ENCODE measurements around the gene ITPKB. TPM values are rescaled to one million over a fixed set of nuclear protein-coding genes. Genes with fewer than 3 reads are reported as not detected.
"Not testable (repeated sequence)": the region's sequence is repeated elsewhere in the genome, so short reads cannot be mapped to it uniquely, and the experiment has no call there.

ITPKB gene
- total RNA-seq, 1 donor from 2014 or later: 24.8 TPM

GRCh38 chr1:226762988-226763904 is 24.2 kb upstream of the ITPKB start:
- DNase-seq (ENCODE audit: missing footprints) (no peak), ATAC-seq (no peak)
- intact Hi-C loops (cut with DNase I): no loop called here

GRCh38 chr1:226762055-226762454 is 23.0 kb upstream of the ITPKB start:
- intact Hi-C loops (cut with DNase I): no loop called here
- ATAC-seq: no peak
- no peak for DNase-seq (ENCODE audit: missing footprints)

GRCh38 chr1:226761322-226761721 is 22.2 kb upstream of the ITPKB start:
- ATAC-seq (no peak), DNase-seq (ENCODE audit: missing footprints) (no peak)
- intact Hi-C loops (cut with DNase I): no loop called here

- DNase-seq (ENCODE audit: missing footprints) (no peak), ATAC-seq (no peak)
- intact Hi-C loops (cut with DNase I): no loop called here
These were observed 15.9 kb upstream of the ITPKB start for GRCh38 chr1:226754793-226755533.

- intact Hi-C loops (cut with DNase I): no loop called here
- ATAC-seq: no peak
- no peak for DNase-seq (ENCODE audit: missing footprints)
These were observed 15.0 kb upstream of the ITPKB start for GRCh38 chr1:226754097-226754496.

GRCh38 chr1:226751703-226752102 is 12.6 kb upstream of the ITPKB start:
- DNase-seq (ENCODE audit: missing footprints) (no peak), ATAC-seq (no peak)
- intact Hi-C loops (cut with DNase I): no loop called here

- no peak for ATAC-seq
- DNase-seq (ENCODE audit: missing footprints): no peak
- intact Hi-C loops (cut with DNase I): no loop called here
These were observed 12.1 kb upstream of the ITPKB start for GRCh38 chr1:226751214-226751613.

- DNase-seq (ENCODE audit: missing footprints): no peak
- intact Hi-C loops (cut with DNase I): no loop called here
- ATAC-seq: no peak
These were observed 10.4 kb upstream of the ITPKB start for GRCh38 chr1:226749467-226749866.

- intact Hi-C loops (cut with DNase I): no loop called here
- ATAC-seq: no peak
- no peak for DNase-seq (ENCODE audit: missing footprints)
These were observed 9.2 kb upstream of the ITPKB start for GRCh38 chr1:226748306-226748705.

- intact Hi-C loops (cut with DNase I); DNase-seq (ENCODE audit: missing footprints); ATAC-seq: not testable (repeated sequence)
These were observed 8.6 kb upstream of the ITPKB start for GRCh38 chr1:226747519-226748263.

- intact Hi-C loops (cut with DNase I): loop anchor here (5.0 kb wide), 1 partner anchor 39 kb away; no protein-coding TSS in a partner anchor
- ATAC-seq: no peak
These were observed 4.2 kb upstream of the ITPKB start for GRCh38 chr1:226743259-226743658.

GRCh38 chr1:226741009-226741408 is 1.9 kb upstream of the ITPKB start:
- intact Hi-C loops (cut with DNase I): loop anchor here (5.0 kb wide), 1 partner anchor 41 kb away; no protein-coding TSS in a partner anchor
- DNase-seq (ENCODE audit: missing footprints) (no peak), ATAC-seq (no peak)

More at GRCh38 chr1:226743259-226743658, 4.2 kb upstream of the ITPKB start:
- DNase-seq (ENCODE audit: missing footprints): no peak

GRCh38 chr1:226739696-226740065 is 599 bp upstream of the ITPKB start:
- ATAC-seq: no peak
- DNase-seq (ENCODE audit: missing footprints): no peak
- intact Hi-C loops (cut with DNase I): loop anchor here (2.0 to 5.0 kb wide), 4 partner anchors 43 to 107 kb away; no protein-coding TSS in a partner anchor

- peak; percentile 62 for ATAC-seq
- intact Hi-C loops (cut with DNase I): loop anchor here (2.0 to 5.0 kb wide), 3 partner anchors 76 to 106 kb away; no protein-coding TSS in a partner anchor
- peak; percentile 77 for DNase-seq (ENCODE audit: missing footprints)
These were observed 574 bp downstream of the ITPKB start for GRCh38 chr1:226738421-226738994.

- ATAC-seq: peak; percentile 52
- DNase-seq (ENCODE audit: missing footprints): peak; percentile 81
- intact Hi-C loops (cut with DNase I): loop anchor here (2.0 to 5.0 kb wide), 3 partner anchors 76 to 106 kb away; no protein-coding TSS in a partner anchor
These were observed 1.2 kb downstream of the ITPKB start for GRCh38 chr1:226737819-226738420.

GRCh38 chr1:226736908-226737818 is 1.9 kb downstream of the ITPKB start:
- ATAC-seq (peak; percentile 56), DNase-seq (ENCODE audit: missing footprints) (peak; percentile 72)
- intact Hi-C loops (cut with DNase I): loop anchor here (5.0 kb wide), 2 partner anchors 75 to 105 kb away; no protein-coding TSS in a partner anchor
